HCT116 (cell line): ENCODE data around the gene GPC5. TPM values are rescaled to one million over a fixed set of nuclear protein-coding genes. Genes with fewer than 3 reads are reported as not detected.

Experiments used
- ATAC-seq: fragments of 200-7000 bp; cut with Tn5 transposase; 2 replicates; pipeline ENCODE4 v1.9.1; 2020; ENCODE audit warnings: mild to moderate bottlenecking, moderate library complexity
- BruUV-seq: library from RNA; stranded (reverse); fragments of 400-500 nt; replicated peaks from 2 replicates; lab custom pipeline; 2021; lab: Mats Ljungman, UMichigan
- CTCF ChIA-PET: fragments of 300-600 bp; sonication (Branson Sonifier 250); formaldehyde crosslinking; loops from one replicate; lab custom pipeline; 2021; ENCODE audit warnings: antibody characterized with exemption; lab: Charles Lee
- POLR2A ChIA-PET: fragments of 300-600, 350-600 bp; sonication (Branson Sonifier 250); formaldehyde crosslinking; loops from one replicate; lab custom pipeline; 2021; ENCODE audit warnings: antibody characterized with exemption; lab: Charles Lee
- RAD21 ChIA-PET, 2 experiments: fragments of 300-600 bp; sonication (Branson Sonifier 250); formaldehyde crosslinking; loops; one replicate each; lab custom pipeline; 2023; ENCODE audit warnings: low total read pairs in 2 of 2; ENCODE audit not compliant: uncharacterized antibody in 2 of 2, unreplicated experiment in 2 of 2, low non-redundant PET in 1 of 2; lab: Charles Lee
- DNase-seq: peaks from one replicate; pipeline ENCODE4 v3.0.0-alpha.2; 2010; ENCODE audit warnings: low read depth, low spot score
- H2AFZ ChIP-seq: fragments of 200-600 bp; shearing (Covaris generic), sonication (generic); 2 replicates; pipeline ENCODE4 v1.6.1; 2017; ENCODE audit warnings: low read depth, mixed run types, mixed read lengths, antibody characterized with exemption, low read length; ENCODE audit not compliant: poor library complexity, severe bottlenecking
- H3K27ac ChIP-seq: 2 replicates; pipeline ENCODE4 v1.5.1; 2012; ENCODE audit warnings: low read depth, low read length
- H3K27me3 ChIP-seq: fragments of 200-600 bp; sonication (generic); 2 replicates; pipeline ENCODE4 v1.6.1; 2016; ENCODE audit warnings: mixed run types, low read length, mixed read lengths; ENCODE audit not compliant: insufficient read depth
- H3K36me3 ChIP-seq, 2 experiments: fragments of 200-500 bp in 1 of 2; fragments of 200-600 bp in 1 of 2; sonication (Bioruptor generic) in 1 of 2; sonication (generic) in 1 of 2; 2 replicates each; pipeline versions ENCODE4 v1.5.1 to v1.6.1; 2014 to 2016; ENCODE audit warnings: low read length in 2 of 2, inconsistent platforms in 1 of 2, mixed read lengths in 1 of 2, mixed run types in 1 of 2; ENCODE audit not compliant: insufficient read depth in 2 of 2, control insufficient read depth in 1 of 2
- H3K4me1 ChIP-seq, 2 experiments: fragments of 200-600 bp in 1 of 2; sonication (generic) in 1 of 2; 2 replicates each; pipeline versions ENCODE4 v1.5.1 to v1.6.1; 2012 to 2017; ENCODE audit warnings: low read length in 2 of 2, inconsistent platforms in 1 of 2, mild to moderate bottlenecking in 1 of 2, mixed read lengths in 1 of 2, mixed run types in 1 of 2, moderate library complexity in 1 of 2; ENCODE audit not compliant: insufficient read depth in 2 of 2, control insufficient read depth in 1 of 2
- H3K4me2 ChIP-seq: fragments of 200-600 bp; sonication (generic); 2 replicates; pipeline ENCODE4 v1.6.1; 2017; ENCODE audit warnings: mixed run types, low read length, mixed read lengths
- H3K4me3 ChIP-seq, 2 experiments: fragments of 200-600 bp in 1 of 2; sonication (generic) in 1 of 2; replicated peaks in 1 of 2; 2 replicates each; pipeline ENCODE4 v1.5.1; 2011 to 2016; ENCODE audit warnings: low read length in 2 of 2, control low read depth in 1 of 2, low read depth in 1 of 2, mild to moderate bottlenecking in 1 of 2, mixed read lengths in 1 of 2, mixed run types in 1 of 2
- H3K79me2 ChIP-seq: fragments of 200-600 bp; sonication (generic); 2 replicates; pipeline ENCODE4 v1.6.1; 2017; ENCODE audit warnings: mild to moderate bottlenecking, mixed run types, low read length, moderate library complexity, mixed read lengths; ENCODE audit not compliant: insufficient read depth
- H3K9ac ChIP-seq: fragments of 200-600 bp; sonication (generic); 2 replicates; pipeline ENCODE4 v1.6.1; 2016; ENCODE audit warnings: low read length, mixed read lengths
- H3K9me2 ChIP-seq: fragments of 200-600 bp; sonication (generic), shearing (Covaris generic); 2 replicates; pipeline ENCODE4 v1.6.1; 2017; ENCODE audit warnings: mixed run types, mild to moderate bottlenecking, moderate library complexity; ENCODE audit not compliant: insufficient read depth
- H3K9me3 ChIP-seq, 2 experiments: fragments of 200-500 bp in 1 of 2; fragments of 200-600 bp in 1 of 2; sonication (Bioruptor generic) in 1 of 2; sonication (generic) in 1 of 2; 2 replicates each; pipeline ENCODE4 v1.6.1; 2014 to 2017; ENCODE audit warnings: low read length in 2 of 2, mixed read lengths in 2 of 2, inconsistent platforms in 1 of 2, low read depth in 1 of 2, mild to moderate bottlenecking in 1 of 2, mixed run types in 1 of 2, moderate library complexity in 1 of 2; ENCODE audit not compliant: control insufficient read depth in 1 of 2, insufficient read depth in 1 of 2
- H4K20me1 ChIP-seq: fragments of 200-600 bp; sonication (generic), shearing (Covaris generic); 2 replicates; pipeline ENCODE4 v1.6.1; 2017; ENCODE audit warnings: mixed run types, mild to moderate bottlenecking, moderate library complexity; ENCODE audit not compliant: insufficient read depth
- ATF3 ChIP-seq: IDR thresholded peaks from 2 replicates; pipeline ENCODE4 v1.6.1; 2012
- CBX3 ChIP-seq: IDR thresholded peaks from 2 replicates; pipeline ENCODE4 v1.6.1; 2012; ENCODE audit warnings: low read depth
- CEBPB ChIP-seq: IDR thresholded peaks from 2 replicates; pipeline ENCODE4 v1.6.1; 2012; ENCODE audit warnings: low read depth
- CTCF ChIP-seq, 3 experiments: fragments of 200-600 bp in 1 of 3; sonication (generic) in 1 of 3; IDR thresholded peaks in 2 of 3; conservative IDR thresholded peaks in 1 of 3; 2 replicates each; pipeline ENCODE4 v1.5.1; 2012 to 2017; ENCODE audit warnings: low read depth in 2 of 3, low read length in 2 of 3, antibody characterized with exemption in 1 of 3, borderline replicate concordance in 1 of 3, control low read depth in 1 of 3, mild to moderate bottlenecking in 1 of 3, mixed read lengths in 1 of 3, mixed run types in 1 of 3, moderate library complexity in 1 of 3; ENCODE audit not compliant: insufficient read depth in 1 of 3
- MAX ChIP-seq: IDR thresholded peaks from 2 replicates; pipeline ENCODE4 v1.6.1; 2012
- POLR2A ChIP-seq: IDR thresholded peaks from 2 replicates; pipeline ENCODE4 v1.7.0; 2011; ENCODE audit warnings: borderline replicate concordance; ENCODE audit not compliant: insufficient read depth, insufficient read length; ENCODE audit errors: extremely low read depth
- POLR2AphosphoS5 ChIP-seq: IDR thresholded peaks from 2 replicates; pipeline ENCODE4 v1.6.1; 2011; ENCODE audit warnings: mild to moderate bottlenecking, low read depth, low read length, moderate library complexity
- SIN3A ChIP-seq: IDR thresholded peaks from 2 replicates; pipeline ENCODE4 v1.6.1; 2012; ENCODE audit warnings: low read depth
- SP1 ChIP-seq: IDR thresholded peaks from 2 replicates; pipeline ENCODE4 v1.6.1; 2012; ENCODE audit warnings: low read depth
- SRF ChIP-seq: IDR thresholded peaks from 2 replicates; pipeline ENCODE4 v1.6.1; 2012; ENCODE audit warnings: low read depth
- TCF7L2 ChIP-seq: IDR thresholded peaks from 2 replicates; pipeline ENCODE4 v1.7.0; 2011; ENCODE audit warnings: borderline replicate concordance, inconsistent platforms; ENCODE audit not compliant: insufficient read depth, insufficient read length; ENCODE audit errors: extremely low read depth
- YY1 ChIP-seq: IDR thresholded peaks from 2 replicates; pipeline ENCODE4 v1.6.1; 2011; ENCODE audit warnings: low read length, low read depth, moderate library complexity, mild to moderate bottlenecking; ENCODE audit not compliant: insufficient replicate concordance; ENCODE audit errors: extremely low read depth
- ZNF274 ChIP-seq: fragments of 200-500 bp; sonication (Bioruptor generic); IDR thresholded peaks from 2 replicates; pipeline ENCODE4 v1.6.1; 2014; ENCODE audit warnings: mild to moderate bottlenecking, low read depth, low read length, inconsistent platforms
- intact Hi-C: fragments of 100-400 bp; cut with micrococcal nuclease; formaldehyde crosslinking; loops from 2 replicates; pipeline ENCODE4 v1.10.0; 2022
- total RNA-seq: library from RNA; stranded (reverse); gene quantifications from one replicate; pipeline ENCODE4 v1.2.1, GENCODE V29; 2021; ENCODE audit not compliant: unreplicated experiment

The GPC5 gene
- total RNA-seq, 1 experiment from 2014 or later = not detected

- H3K36me3 ChIP-seq = no peaks in the 10 kb centered on the region
- H3K9me3 ChIP-seq = peaks cover 22 to 28% of the 10 kb centered on the region in 2 experiments; a peak in 2 of 4 replicates
- POLR2A ChIA-PET = no interaction called here
- no TSS peak for BruUV-seq
- H4K20me1 ChIP-seq = no peaks in the 10 kb centered on the region
- no peak overlapping the region for H3K4me3 ChIP-seq
- H3K79me2 ChIP-seq = no peaks in the 10 kb centered on the region
- ATAC-seq = no peak
- TF ChIP-seq MAX (no peak), SRF (no peak), CTCF (IDR thresholded peaks at IDR 0.05 in 2 of 3, conservative IDR thresholded peaks at IDR 0.05 in 1 of 3; ENCODE audit: borderline replicate concordance in 1 of 3, insufficient read depth in 1 of 3, low read depth in 2 of 3, low read length in 2 of 3) (no peak), TCF7L2 (no peak), ATF3 (no peak), CBX3 (no peak), ZNF274 (no peak), POLR2AphosphoS5 (no peak), POLR2A (no peak), SIN3A (no peak), SP1 (no peak), YY1 (no peak), CEBPB (no peak)
- no peak overlapping the region for H2AFZ ChIP-seq
- CTCF ChIA-PET = no interaction called here
- no peaks in the 10 kb centered on the region for H3K9me2 ChIP-seq
- no peaks in the 10 kb centered on the region for H3K27me3 ChIP-seq
- no peak overlapping the region for H3K4me2 ChIP-seq
- no peak for DNase-seq
- RAD21 ChIA-PET = no interaction called here
- no peak overlapping the region for H3K9ac ChIP-seq
- no peaks in the 10 kb centered on the region for H3K4me1 ChIP-seq
- intact Hi-C loops = no loop called here
- H3K27ac ChIP-seq = no peak overlapping the region
These were observed 1101.8 kb downstream of the GPC5 start for GRCh38 chr13:92500192-92500591.
